HEK293 (cell line): ENCODE data around the gene RGS21.

Experiments
- CTCF ChIA-PET: fragments of 350-600 bp; formaldehyde crosslinking; extraction: SDS; loops from one replicate; lab custom pipeline; 2021; ENCODE audit warnings: antibody characterized with exemption; lab: Yijun Ruan, JAX
- POLR2A ChIA-PET: fragments of 300-600 bp; formaldehyde crosslinking; extraction: SDS; loops from one replicate; lab custom pipeline; 2020; ENCODE audit warnings: antibody characterized with exemption, inconsistent platforms; lab: Yijun Ruan, JAX
- H3K27ac ChIP-seq: fragments of 200-500 bp; sonication (Bioruptor generic); 2 replicates; pipeline ENCODE4 v1.5.1; 2014; ENCODE audit warnings: low read depth, low read length, control low read depth, inconsistent platforms; ENCODE audit errors: extremely low read depth
- H3K36me3 ChIP-seq, 2 experiments: fragments of 200-500 bp in 1 of 2; sonication (Bioruptor generic) in 1 of 2; 1 replicate in 1 of 2; 2 replicates in 1 of 2; pipeline ENCODE4 v1.5.1; 2014 to 2017; ENCODE audit warnings: inconsistent platforms in 2 of 2, low read length in 2 of 2; ENCODE audit not compliant: control insufficient read depth in 2 of 2, insufficient read depth in 1 of 2
- H3K4me1 ChIP-seq: fragments of 200-500 bp; sonication (Bioruptor generic); 2 replicates; pipeline ENCODE4 v1.5.1; 2014; ENCODE audit warnings: mild to moderate bottlenecking, low read length, inconsistent platforms; ENCODE audit not compliant: control insufficient read depth, insufficient read depth
- H3K4me3 ChIP-seq: 2 replicates; pipeline ENCODE4 v1.5.1; 2011; ENCODE audit warnings: low read depth, mild to moderate bottlenecking, control low read depth, low read length, moderate library complexity
- H3K9me3 ChIP-seq: fragments of 200-500 bp; sonication (Bioruptor generic); 2 replicates; pipeline ENCODE4 v1.5.1; 2014; ENCODE audit warnings: low read depth, low read length, inconsistent platforms; ENCODE audit not compliant: control insufficient read depth, insufficient read depth
- GLI2 ChIP-seq: fragments of 450-650 bp; formaldehyde crosslinking; IDR thresholded peaks from 2 replicates; pipeline ENCODE4; 2017; ENCODE audit warnings: missing biosample characterization, missing genetic modification characterization, low read depth, borderline replicate concordance
- GLIS1 ChIP-seq: fragments of 450-650 bp; formaldehyde crosslinking; IDR thresholded peaks from 2 replicates; pipeline ENCODE4 v1.5.1; 2016; ENCODE audit warnings: missing biosample characterization, missing genetic modification characterization
- KLF9 ChIP-seq: fragments of 450-650 bp; formaldehyde crosslinking; IDR thresholded peaks from 2 replicates; pipeline ENCODE4 v1.5.1; 2016; ENCODE audit warnings: missing biosample characterization, missing genetic modification characterization, low read depth
- MZF1 ChIP-seq: fragments of 450-650 bp; formaldehyde crosslinking; IDR thresholded peaks from 2 replicates; pipeline ENCODE4 v1.5.1; 2017; ENCODE audit warnings: missing biosample characterization, missing genetic modification characterization, borderline replicate concordance
- SALL2 ChIP-seq: fragments of 450-650 bp; formaldehyde crosslinking; IDR thresholded peaks from 2 replicates; pipeline ENCODE4 v1.5.0; 2017; ENCODE audit warnings: missing biosample characterization, mild to moderate bottlenecking, missing genetic modification characterization, borderline replicate concordance
- SETDB1 ChIP-seq: IDR thresholded peaks from one replicate; pipeline ENCODE4 v1.6.1; 2017; ENCODE audit warnings: mild to moderate bottlenecking, low read length, moderate library complexity, mixed read lengths; ENCODE audit not compliant: insufficient read length
- SP3 ChIP-seq: fragments of 450-650 bp; formaldehyde crosslinking; IDR thresholded peaks from 2 replicates; pipeline ENCODE4 v1.5.1; 2016; ENCODE audit warnings: missing biosample characterization, missing genetic modification characterization
- ZBTB21 ChIP-seq: fragments of 450-650 bp; formaldehyde crosslinking; IDR thresholded peaks from 2 replicates; pipeline ENCODE4 v1.5.1; 2017; ENCODE audit warnings: missing biosample characterization, missing genetic modification characterization
- ZFHX2 ChIP-seq: fragments of 450-650 bp; formaldehyde crosslinking; conservative IDR thresholded peaks from 2 replicates; pipeline ENCODE4 v1.5.1; 2016; ENCODE audit warnings: missing biosample characterization, missing genetic modification characterization
- ZNF2 ChIP-seq: fragments of 450-650 bp; formaldehyde crosslinking; IDR thresholded peaks from 2 replicates; pipeline ENCODE4 v1.5.1; 2016; ENCODE audit warnings: missing biosample characterization, missing genetic modification characterization
- ZNF23 ChIP-seq: fragments of 450-650 bp; formaldehyde crosslinking; IDR thresholded peaks from 2 replicates; pipeline ENCODE4 v1.5.1; 2016; ENCODE audit warnings: missing biosample characterization, missing genetic modification characterization, borderline replicate concordance
- ZNF239 ChIP-seq: fragments of 450-650 bp; formaldehyde crosslinking; IDR thresholded peaks from 2 replicates; pipeline ENCODE4 v1.5.1; 2016; ENCODE audit warnings: missing biosample characterization, missing genetic modification characterization
- ZNF366 ChIP-seq: fragments of 450-650 bp; formaldehyde crosslinking; conservative IDR thresholded peaks from 2 replicates; pipeline ENCODE4 v1.5.1; 2016; ENCODE audit warnings: missing biosample characterization, missing genetic modification characterization
- ZNF416 ChIP-seq: fragments of 450-650 bp; formaldehyde crosslinking; IDR thresholded peaks from 2 replicates; pipeline ENCODE4 v1.5.1; 2016; ENCODE audit warnings: missing biosample characterization, missing genetic modification characterization
- ZNF530 ChIP-seq: fragments of 450-650 bp; formaldehyde crosslinking; IDR thresholded peaks from 2 replicates; pipeline ENCODE4 v1.5.1; 2016; ENCODE audit warnings: low read depth, missing biosample characterization, missing genetic modification characterization
- ZNF658 ChIP-seq: fragments of 450-650 bp; formaldehyde crosslinking; IDR thresholded peaks from 2 replicates; pipeline ENCODE4; 2016; ENCODE audit warnings: missing biosample characterization, missing genetic modification characterization
- ZNF664 ChIP-seq: fragments of 450-650 bp; formaldehyde crosslinking; IDR thresholded peaks from 2 replicates; pipeline ENCODE4 v1.5.1; 2016; ENCODE audit warnings: missing biosample characterization, missing genetic modification characterization
- ZNF707 ChIP-seq: fragments of 450-650 bp; formaldehyde crosslinking; IDR thresholded peaks from 2 replicates; pipeline ENCODE4 v1.5.1; 2016; ENCODE audit warnings: missing biosample characterization, missing genetic modification characterization
- ZNF76 ChIP-seq: fragments of 450-650 bp; formaldehyde crosslinking; IDR thresholded peaks from 2 replicates; pipeline ENCODE4; 2016; ENCODE audit warnings: low read depth, missing biosample characterization, missing genetic modification characterization, borderline replicate concordance
- TF ChIP-seq, protein P1 (sequence below): fragments of 450-650 bp; formaldehyde crosslinking; IDR thresholded peaks from 2 replicates; pipeline ENCODE4 v1.5.1; 2016; ENCODE audit warnings: missing biosample characterization, missing genetic modification characterization
- TF ChIP-seq, protein P2 (sequence below): fragments of 450-650 bp; formaldehyde crosslinking; IDR thresholded peaks from 2 replicates; pipeline ENCODE4 v1.5.1; 2016; ENCODE audit warnings: missing biosample characterization, missing genetic modification characterization
- TF ChIP-seq, protein P3 (sequence below): fragments of 450-650 bp; formaldehyde crosslinking; IDR thresholded peaks from 2 replicates; pipeline ENCODE4 v1.5.1; 2016; ENCODE audit warnings: missing biosample characterization, missing genetic modification characterization
- TF ChIP-seq, protein P4 (sequence below): fragments of 450-650 bp; formaldehyde crosslinking; IDR thresholded peaks from 2 replicates; pipeline ENCODE4 v1.5.1; 2016; ENCODE audit warnings: missing biosample characterization, missing genetic modification characterization

Gene RGS21

DNA sequence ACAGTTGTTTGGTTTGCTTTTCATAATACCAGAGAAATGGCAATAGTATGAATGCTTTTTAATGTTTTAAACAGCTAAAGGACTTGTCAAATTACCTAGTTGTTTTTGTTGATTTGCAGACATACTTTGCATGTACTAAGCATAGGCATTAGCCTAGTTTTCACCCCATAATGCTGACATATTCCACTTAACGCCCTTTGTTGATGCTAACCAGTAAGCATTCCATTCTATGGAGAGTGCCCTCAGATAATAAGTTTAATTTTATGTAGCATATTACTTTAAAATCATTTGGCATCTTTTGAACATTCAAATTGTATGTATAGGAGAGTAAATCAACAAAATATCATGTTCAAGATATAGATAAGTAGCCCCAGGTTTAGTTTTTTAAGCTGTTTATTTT, 32.5 kb downstream of the RGS21 start:
- H3K4me1 ChIP-seq, result no peaks in the 10 kb centered on the region
- TF ChIP-seq SP3 (no peak), ZFHX2 (tag by site-specific recombination) (no peak), ZNF530 (tag by site-specific recombination) (no peak), GLI2 (tag by site-specific recombination) (no peak), ZNF366 (no peak), ZNF23 (tag by site-specific recombination) (no peak), ZNF239 (tag by site-specific recombination) (no peak), ZNF76 (no peak), ZNF2 (tag by site-specific recombination) (no peak), GLIS1 (tag by site-specific recombination) (no peak)
- TF ChIP-seq, protein P1, sequence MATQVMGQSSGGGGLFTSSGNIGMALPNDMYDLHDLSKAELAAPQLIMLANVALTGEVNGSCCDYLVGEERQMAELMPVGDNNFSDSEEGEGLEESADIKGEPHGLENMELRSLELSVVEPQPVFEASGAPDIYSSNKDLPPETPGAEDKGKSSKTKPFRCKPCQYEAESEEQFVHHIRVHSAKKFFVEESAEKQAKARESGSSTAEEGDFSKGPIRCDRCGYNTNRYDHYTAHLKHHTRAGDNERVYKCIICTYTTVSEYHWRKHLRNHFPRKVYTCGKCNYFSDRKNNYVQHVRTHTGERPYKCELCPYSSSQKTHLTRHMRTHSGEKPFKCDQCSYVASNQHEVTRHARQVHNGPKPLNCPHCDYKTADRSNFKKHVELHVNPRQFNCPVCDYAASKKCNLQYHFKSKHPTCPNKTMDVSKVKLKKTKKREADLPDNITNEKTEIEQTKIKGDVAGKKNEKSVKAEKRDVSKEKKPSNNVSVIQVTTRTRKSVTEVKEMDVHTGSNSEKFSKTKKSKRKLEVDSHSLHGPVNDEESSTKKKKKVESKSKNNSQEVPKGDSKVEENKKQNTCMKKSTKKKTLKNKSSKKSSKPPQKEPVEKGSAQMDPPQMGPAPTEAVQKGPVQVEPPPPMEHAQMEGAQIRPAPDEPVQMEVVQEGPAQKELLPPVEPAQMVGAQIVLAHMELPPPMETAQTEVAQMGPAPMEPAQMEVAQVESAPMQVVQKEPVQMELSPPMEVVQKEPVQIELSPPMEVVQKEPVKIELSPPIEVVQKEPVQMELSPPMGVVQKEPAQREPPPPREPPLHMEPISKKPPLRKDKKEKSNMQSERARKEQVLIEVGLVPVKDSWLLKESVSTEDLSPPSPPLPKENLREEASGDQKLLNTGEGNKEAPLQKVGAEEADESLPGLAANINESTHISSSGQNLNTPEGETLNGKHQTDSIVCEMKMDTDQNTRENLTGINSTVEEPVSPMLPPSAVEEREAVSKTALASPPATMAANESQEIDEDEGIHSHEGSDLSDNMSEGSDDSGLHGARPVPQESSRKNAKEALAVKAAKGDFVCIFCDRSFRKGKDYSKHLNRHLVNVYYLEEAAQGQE, result no peak
- TF ChIP-seq, all 188 proteins: peak for 0
- Histone ChIP-seq H3K4me3 (no peak overlapping the region), H3K27ac (no peak overlapping the region), H3K36me3 (no peaks in the 10 kb centered on the region), H3K9me3 (no peaks in the 10 kb centered on the region)
- CTCF ChIA-PET, result no interaction called here
- POLR2A ChIA-PET, result no interaction called here

DNA sequence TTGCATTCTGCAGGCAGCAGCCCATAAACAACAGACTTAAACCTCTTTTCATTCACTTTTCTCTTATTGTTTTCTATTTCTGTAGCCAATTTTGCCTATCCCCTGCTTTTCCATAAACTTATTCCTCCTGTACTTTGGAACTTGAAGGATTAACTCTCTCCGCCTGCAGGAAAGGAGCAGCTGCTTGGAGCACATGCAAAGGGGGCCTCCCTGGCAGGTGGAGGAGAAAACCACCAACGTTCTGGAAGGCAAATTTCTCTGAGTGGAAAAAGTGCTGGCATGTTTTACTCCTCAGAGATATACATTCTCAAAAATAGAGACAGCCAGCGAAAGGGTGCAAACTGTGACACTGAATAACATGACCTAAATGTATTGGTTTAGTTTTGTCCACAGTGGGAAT, 33.6 kb downstream of the RGS21 start:
- ChIA-PET POLR2A (no interaction called here), CTCF (no interaction called here)
- Histone ChIP-seq H3K4me1 (no peaks in the 10 kb centered on the region), H3K9me3 (no peaks in the 10 kb centered on the region), H3K36me3 (no peaks in the 10 kb centered on the region), H3K4me3 (no peak overlapping the region), H3K27ac (no peak overlapping the region)
- TF ChIP-seq ZNF707 (no peak), ZNF658 (no peak), ZNF664 (tag by site-specific recombination) (no peak), ZBTB21 (tag by site-specific recombination) (no peak), SETDB1 (no peak), KLF9 (tag by site-specific recombination) (no peak), ZNF416 (no peak), ZNF530 (tag by site-specific recombination) (no peak), MZF1 (tag by site-specific recombination) (no peak), SALL2 (tag by site-specific recombination) (no peak)
- TF ChIP-seq, protein P2, sequence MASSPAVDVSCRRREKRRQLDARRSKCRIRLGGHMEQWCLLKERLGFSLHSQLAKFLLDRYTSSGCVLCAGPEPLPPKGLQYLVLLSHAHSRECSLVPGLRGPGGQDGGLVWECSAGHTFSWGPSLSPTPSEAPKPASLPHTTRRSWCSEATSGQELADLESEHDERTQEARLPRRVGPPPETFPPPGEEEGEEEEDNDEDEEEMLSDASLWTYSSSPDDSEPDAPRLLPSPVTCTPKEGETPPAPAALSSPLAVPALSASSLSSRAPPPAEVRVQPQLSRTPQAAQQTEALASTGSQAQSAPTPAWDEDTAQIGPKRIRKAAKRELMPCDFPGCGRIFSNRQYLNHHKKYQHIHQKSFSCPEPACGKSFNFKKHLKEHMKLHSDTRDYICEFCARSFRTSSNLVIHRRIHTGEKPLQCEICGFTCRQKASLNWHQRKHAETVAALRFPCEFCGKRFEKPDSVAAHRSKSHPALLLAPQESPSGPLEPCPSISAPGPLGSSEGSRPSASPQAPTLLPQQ (tag by site-specific recombination), result no peak
- TF ChIP-seq, protein P3, sequence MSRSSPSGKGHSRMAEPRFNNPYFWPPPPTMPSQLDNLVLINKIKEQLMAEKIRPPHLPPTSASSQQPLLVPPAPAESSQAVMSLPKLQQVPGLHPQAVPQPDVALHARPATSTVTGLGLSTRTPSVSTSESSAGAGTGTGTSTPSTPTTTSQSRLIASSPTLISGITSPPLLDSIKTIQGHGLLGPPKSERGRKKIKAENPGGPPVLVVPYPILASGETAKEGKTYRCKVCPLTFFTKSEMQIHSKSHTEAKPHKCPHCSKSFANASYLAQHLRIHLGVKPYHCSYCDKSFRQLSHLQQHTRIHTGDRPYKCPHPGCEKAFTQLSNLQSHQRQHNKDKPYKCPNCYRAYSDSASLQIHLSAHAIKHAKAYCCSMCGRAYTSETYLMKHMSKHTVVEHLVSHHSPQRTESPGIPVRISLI (tag by site-specific recombination), result no peak
- TF ChIP-seq, protein P4, sequence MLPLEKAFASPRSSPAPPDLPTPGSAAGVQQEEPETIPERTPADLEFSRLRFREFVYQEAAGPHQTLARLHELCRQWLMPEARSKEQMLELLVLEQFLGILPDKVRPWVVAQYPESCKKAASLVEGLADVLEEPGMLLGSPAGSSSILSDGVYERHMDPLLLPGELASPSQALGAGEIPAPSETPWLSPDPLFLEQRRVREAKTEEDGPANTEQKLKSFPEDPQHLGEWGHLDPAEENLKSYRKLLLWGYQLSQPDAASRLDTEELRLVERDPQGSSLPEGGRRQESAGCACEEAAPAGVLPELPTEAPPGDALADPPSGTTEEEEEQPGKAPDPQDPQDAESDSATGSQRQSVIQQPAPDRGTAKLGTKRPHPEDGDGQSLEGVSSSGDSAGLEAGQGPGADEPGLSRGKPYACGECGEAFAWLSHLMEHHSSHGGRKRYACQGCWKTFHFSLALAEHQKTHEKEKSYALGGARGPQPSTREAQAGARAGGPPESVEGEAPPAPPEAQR, result no peak
